Right lobe of liver (tissue), 4 donors: ENCODE data around the gene PM20D1.
"Not testable (repeated sequence)": the region's sequence is repeated elsewhere in the genome, so short reads cannot be mapped to it uniquely, and the experiment has no call there.

Experiments used
- CTCF ChIP-seq, 4 donors: fragments of 200-600 bp in 3 of 4; fragments of 450-650 bp in 1 of 4; IDR thresholded peaks; one replicate each; pipeline versions ENCODE4 v1.5.1 to v1.8.0; 2016 to 2022; ENCODE audit warnings: antibody characterized with exemption in 4 of 4, mild to moderate bottlenecking in 2 of 4
- POLR2A ChIP-seq: fragments of 450-650 bp; IDR thresholded peaks from one replicate; pipeline ENCODE4 v1.6.1; 2017; ENCODE audit warnings: antibody characterized with exemption, mild to moderate bottlenecking
- donor health status: DM: no; HTN: no; CAD: no.
- donor health status: DM: no; HTN: no; CAD: no.
- donor health status: DM: no; HTN: yes; CAD: no.

- TF ChIP-seq CTCF (IDR thresholded peaks at IDR 0.05); POLR2A: not testable (repeated sequence)
Observed at GRCh38 chr1:205873148-205873547, 23.2 kb upstream of the PM20D1 start.
